Measurements from ENCODE around the gene RNASE13.

The RNASE13 gene

DNA sequence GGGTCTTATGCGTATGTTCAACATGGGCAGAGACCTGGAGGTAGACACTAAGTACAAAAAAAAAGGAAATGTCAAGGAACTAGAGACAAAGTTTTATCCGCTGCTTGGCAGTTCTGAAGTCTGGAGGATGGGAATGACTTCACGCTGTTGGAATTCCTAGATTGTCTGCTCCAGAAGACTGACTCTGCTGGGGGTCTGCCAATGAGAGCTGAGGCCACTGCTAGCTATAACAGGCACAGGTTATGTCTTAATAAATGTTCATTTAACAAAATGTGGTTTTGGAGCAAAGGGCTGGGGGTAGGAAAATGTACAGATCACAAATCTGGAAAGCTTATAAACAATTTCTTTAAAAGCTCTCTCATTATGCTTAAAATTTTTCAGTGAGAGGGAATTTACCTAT, 28.9 kb upstream of the RNASE13 start:
- no peak for DNase-seq

DNA sequence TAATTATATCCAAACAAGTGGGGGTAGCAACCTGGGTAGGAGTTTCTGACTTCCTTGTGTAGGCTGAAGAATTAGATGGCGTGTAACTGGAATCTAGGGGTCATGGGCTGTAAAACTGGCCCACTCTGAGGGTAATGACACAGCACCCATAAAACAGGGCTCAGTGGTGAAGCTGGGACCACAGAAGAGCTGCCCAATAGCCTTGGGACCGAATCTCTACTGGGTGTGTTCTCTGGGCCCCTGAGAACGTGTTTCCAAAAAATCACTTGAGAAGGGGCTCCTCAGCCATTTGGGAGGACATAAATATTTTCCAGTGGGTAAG, 26.7 kb upstream of the RNASE13 start:
- DNase-seq, result no peak

DNA sequence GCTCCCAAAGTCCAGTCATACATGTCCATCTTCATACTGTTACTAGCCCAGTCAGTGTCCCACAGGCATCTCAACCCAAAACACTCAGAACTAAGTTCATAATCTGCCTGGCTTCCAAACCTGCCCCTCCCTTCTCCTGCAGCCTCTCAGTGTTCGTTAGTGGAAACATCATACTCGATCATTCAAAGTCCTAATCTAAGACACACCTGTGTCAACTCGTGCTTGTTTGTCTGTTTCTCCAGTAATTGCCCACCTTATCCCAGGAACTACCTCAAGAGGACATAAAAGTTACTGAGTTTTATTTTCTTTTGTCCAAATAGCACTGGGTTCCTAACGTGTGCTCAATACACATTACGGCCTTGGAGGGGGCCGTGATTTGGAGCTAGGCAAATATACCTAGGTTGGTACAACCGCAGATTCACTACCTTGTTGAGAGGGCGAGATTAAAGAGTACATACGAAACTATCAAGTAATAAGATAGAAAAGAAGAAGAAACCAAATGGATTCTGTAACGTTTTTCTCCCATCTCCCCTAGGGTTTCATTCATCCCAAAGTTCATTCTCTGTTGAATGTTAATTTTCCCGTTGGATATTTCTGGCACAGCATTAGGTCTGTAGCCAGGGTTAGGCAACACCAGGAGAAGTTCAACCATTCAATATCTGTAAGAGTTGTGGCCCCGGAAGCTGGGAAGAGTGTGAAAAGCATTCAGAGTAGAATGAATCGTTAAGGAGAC, 26.2 kb upstream of the RNASE13 start:
- no peak for DNase-seq

DNA sequence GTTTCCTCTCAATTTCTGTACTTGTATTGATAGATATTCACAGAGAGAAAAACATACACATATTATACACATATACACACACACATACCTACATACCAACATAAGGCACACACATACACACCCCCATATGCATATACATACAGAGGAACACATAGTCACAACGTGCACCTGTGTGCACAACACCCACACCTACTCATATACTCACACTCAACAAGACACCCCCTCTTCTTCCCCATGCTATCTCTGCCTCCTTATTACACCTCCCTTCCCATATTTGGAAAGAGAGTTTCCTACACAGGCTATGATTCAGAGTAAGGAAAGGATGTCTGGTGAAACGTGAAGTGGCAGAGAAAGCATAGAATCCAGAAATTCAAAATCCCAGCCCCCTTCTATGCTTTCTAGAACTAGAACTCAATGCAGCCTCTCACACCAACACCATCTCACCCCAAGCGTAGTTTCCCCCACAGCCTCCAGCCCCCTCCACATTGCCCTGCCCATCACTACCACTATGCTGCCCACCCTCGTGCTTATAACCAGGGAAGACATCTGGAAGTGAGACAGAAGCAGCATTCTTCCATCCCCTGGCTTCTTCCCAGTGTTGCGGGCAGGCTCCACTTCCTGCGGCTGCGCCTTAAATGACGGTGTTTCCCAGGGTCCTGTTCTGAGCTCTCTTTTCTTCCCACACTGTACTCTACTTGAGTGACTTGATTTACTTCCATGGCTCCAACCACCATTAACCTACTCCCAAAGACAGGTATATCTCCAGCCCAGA, 25.4 kb upstream of the RNASE13 start:
- DNase-seq, result no peak

DNA sequence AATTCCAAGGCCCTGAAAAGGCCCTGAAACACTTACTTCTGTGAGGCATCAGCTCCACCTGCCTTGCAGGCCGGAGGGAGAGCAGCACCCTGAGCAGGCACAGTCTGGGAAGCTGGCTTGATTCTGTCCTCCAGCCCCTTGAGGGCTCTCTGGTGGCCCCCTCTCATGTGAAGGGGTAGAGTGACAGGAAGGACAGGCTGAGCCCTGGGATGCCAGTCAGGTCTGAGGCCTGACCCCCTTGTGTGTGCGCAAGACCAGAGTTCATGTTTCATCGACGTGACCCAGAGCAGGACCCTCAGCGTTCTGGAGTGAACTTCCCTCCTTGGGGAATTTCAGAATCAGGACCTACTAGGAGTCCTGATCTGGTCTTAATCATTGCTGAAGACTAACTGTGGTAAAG, 24.3 kb upstream of the RNASE13 start:
- no peak for DNase-seq

DNA sequence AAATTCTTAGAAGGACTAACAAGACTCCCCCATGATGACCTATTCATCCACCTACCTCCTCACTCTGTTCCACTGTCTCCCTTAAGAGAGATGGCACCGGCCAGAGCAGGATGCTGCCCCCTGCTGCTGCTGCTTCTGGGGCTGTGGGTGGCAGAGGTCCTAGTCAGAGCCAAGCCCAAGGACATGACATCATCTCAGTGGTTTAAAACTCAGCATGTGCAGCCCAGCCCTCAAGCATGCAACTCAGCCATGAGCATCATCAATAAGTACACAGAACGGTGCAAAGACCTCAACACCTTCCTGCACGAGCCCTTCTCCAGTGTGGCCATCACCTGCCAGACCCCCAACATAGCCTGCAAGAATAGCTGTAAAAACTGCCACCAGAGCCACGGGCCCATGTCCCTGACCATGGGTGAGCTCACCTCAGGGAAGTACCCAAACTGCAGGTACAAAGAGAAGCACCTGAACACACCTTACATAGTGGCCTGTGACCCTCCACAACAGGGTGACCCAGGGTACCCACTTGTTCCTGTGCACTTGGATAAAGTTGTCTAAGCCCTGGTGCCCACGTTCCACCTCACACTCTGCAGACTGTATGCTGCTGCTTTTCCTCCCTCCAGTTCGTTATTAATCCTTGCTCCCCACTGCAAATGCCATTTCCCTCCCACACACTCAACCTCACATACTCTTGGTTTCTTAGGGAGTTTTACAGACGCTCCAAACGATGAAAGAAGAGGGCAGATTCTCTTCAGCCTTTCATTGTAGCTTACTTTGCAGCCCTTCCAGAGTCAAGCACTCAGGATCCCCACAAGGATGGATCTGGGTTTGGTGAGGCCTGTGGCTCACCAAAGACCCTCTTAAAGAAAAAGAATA, 23.4 kb upstream of the RNASE13 start, which contains the start of gene RNASE8:
Gene RNASE8, plus strand, starts transcription at position 20 of the 873 bp plus-strand sequence. Its CDS starts 71 bp downstream, at position 91.
- no peak for DNase-seq

DNA sequence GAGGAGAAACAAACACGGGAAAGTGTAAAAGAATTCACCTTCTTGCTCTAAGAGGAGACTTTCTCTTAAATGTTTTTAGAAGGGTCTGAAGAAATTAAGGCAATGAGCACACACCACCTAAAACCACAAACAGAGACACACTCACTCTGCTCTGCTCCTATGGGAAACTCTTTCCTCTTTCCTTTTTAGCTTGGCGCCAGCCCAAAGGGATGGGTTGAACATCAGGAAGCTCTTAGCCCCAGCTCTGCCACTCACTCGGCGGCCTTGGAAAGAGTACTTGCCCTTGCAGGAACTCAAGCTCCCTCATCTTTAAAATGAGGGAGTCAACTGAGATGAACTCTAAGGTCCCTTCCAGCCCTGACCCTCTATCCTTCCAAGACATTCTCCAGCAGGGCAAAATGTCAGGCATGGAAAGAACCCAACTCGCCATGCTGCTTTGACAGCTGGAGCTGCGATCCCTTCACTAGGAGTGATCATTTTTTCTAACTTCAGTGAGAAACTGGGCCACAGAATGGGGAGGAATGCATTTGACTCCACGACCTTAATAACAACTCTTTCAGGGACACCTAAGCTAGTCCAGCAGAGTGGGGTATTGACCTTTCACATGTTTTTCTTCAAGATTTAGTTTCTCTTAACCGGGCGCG, 22.0 kb upstream of the RNASE13 start:
- DNase-seq, result no peak

DNA sequence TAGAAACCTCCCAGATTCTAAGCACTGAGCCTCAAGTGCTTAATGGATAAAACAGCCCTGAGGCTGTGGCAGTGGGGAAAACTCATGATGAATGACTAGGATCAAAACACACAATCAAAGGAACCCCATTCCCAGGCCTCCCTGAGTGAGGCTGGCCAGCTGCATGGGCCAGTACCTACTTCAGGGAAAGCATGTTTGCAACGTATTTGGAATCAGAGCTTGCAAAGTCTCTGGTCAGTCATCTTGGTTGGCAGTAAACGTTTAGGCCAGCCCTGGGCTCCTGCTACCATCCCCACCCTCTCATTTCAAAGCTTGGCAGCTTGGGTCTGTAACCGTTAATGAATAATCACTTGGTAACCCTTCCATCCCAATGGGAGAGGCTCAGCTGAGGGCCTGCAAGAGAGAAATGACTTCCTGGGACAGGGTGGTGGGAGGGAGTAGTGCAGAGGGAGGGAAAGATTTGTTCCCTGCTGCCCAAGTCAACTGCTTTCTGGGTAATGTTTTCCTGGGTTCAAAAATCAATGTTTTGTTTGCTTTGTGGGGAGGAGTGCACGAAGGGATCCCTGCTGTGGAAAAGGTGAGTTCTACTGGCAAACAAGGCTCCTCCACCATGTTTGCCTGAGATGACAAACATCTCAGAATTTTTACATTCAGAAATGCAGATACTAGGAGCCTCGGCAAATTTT, 21.0 kb upstream of the RNASE13 start:
- DNase-seq, result no peak

DNA sequence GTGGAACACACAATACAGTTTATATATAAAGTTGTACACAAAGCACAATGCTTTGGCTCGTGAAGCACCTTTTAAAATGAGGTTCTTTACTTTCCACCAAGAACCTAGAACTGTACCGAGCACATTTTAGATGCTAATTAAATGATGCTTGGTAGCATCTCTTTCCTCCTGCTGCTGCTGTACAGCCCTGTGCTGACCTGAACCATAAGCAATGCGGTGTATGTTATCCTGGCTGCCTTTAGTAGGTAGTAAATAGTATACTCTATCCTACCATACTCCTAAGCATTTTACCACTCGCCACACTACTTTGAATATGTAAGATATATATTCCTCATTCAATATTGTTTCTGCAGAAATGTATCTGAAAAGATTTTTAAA, 20.1 kb upstream of the RNASE13 start:
- no peak for DNase-seq

DNA sequence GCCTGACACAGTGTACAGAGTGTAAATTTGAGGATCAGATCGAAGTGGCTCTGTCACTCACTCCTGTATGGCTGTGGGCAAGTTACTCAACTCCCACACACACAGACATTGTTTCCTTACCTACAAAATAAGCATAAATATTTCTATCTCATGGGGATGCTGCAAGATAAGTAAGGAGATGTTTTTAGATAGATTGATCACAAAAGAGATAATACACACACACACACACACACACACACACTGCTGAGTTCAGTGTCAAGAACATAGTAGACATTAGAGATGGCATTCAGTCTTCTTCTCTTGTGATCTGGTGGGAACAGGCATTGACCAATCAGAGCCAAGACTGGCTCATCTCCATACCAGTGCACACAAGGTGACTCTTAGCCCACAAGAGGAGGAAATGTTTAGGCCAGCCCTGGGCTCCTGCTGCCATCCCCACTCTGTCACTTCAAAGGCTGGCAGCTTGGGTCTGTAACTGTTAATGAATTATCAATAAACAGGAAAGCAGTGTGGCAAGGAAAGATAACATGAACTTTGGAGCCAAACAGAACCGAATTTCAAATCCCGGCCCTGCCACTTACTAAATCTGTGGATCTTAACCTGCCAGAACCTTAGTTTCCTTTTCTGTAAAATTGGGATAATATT, 19.6 kb upstream of the RNASE13 start:
- DNase-seq, result no peak

DNA sequence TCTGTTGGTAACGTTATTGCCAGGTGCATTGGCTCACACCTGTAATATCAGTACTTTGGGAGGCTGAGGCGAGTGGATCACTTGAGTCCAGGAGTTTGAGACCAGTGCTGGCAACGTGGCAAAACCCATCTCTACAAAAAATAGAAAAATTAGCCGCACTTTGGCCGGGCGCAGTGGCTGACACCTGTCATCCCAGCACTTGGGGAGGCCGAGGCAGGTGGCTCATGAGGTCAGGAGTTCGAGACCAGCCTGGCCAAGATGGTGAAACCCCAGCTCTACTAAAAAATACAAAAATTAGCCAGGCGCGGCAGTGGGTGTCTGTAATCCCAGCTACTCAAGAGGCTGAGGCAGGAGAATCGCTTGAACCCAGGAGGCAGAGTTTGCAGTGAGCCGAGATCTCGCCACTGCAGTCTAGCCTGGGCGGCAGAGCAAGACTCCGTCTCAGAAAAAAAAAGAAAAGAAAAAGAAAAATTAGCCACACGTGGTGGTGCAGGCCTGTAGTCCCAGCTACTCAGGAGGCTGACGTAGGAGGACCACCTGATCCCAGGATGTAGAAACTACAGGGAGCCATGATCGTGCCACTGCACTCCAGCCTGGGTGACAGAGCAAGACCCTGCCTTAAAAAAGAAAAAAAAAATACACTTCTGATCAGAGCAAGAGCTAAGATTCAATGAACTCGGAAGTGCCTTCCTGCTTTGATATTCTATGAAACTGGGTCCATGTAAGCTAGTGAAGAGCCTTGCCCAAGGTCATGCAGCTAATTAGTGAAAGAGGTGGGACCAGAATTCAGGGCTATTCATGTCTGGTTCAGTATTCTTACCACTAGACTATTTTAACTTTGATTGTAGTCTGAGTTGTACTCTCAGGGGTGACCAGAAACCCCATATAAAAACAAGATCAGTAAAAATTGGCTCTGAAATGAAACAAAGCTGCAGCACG, 18.8 kb upstream of the RNASE13 start:
- DNase-seq, result no peak

DNA sequence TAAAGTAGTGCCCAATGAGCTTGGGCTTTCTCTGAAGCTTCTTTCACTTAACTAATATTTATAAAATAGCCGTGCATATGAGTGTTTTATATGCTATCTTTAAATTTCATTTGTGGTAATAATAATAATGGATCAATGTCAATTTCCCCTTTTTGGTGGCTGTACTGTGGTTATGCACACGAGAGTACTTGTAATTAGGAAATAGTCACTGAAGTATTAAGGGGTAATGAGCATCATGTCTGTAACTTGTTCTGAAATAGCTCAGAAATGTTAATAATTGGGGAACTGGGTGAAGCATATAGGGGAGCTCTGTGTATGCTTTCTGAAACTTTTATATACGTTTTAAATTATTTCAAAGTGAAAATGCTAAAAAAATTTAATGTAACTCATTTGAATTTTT, 16.0 kb upstream of the RNASE13 start:
- DNase-seq, result no peak

DNA sequence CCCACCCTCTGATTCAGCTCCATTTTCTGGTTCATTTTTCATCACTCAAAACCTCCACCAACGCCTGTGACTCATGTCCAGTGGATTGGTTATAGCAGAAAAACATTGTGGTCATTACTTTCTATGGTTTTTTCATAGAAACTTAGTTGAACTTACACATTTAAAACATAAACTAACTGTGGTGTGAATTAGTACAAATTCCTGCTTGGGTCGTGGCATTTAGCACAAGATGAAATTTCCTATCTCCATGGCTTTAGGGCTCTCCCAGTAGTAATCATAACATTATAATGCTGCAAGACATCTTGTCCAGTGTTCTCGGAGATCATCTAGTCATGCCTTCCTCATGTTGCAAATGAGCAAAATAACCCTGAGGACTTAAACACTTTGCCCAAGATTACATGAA, 14.7 kb upstream of the RNASE13 start:
- DNase-seq, result no peak

DNA sequence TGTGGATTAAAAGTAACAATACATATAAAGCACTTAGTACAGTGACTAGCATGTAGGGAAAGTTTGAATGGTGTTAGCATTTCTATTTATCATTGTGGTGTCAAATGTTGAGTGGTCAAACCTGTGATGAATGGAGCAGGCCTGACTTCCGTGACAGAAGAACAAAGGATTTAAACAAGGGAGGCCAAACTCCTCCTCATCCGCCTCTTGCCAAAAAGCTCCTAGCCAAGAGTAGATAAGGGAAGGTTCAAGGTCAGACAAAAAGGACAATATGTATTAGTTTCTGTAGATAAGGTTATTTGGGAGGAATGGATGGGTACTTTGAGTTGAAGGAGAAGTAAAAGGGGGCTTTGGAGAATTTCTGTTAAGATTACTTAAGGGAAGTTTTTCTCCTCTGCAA, 14.0 kb upstream of the RNASE13 start:
- DNase-seq, result no peak

DNA sequence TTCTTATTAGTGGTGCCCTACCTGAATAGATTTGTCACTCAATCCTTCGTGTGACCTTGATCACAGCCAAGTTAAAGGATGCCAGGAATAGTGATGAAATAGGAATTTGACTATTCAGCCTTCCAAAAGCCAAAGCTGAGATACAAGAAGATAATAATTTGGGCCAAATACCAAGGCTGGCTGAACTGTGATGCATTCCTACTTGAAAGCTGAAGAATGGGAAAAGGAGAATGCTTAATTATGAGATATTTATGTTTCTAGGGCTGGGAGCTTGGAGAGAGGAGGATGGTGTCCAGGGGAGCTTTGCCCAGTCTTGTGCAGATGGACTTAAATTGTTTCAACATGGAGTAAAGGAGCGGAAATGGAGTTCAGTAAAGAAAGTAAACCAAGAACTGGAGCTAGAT, 12.8 kb upstream of the RNASE13 start:
- DNase-seq, result no peak

DNA sequence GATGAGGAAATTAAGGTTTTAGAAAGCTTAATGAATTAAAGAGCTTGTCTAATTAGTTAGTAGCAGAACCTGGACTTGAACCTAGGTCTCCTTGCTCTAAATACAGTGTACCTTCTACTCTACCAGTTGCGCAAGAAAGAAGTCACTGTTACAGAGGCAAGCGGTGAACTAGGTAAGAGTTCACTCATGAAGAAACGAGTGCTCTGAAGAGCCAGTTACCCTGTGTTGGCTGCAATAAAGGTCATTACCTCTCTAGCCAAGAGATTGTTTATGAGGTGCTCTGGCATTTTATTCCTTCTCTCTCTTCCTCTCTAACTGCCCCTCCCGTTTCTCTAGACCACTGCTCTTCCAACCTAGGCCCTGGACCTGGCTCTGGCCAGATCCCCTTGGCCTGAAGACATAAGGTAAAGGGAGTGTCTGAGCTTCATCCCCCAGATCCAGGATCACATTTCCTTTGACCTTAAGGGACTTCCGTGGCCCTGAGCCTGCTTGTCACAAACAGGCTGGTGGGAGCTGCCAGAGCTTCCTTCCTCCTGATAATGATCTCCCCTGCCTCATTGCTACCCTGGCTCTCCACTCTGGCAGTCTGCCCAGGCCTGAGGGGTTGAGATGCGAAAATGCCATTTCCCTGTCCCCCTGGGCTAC, 9.5 kb upstream of the RNASE13 start:
- DNase-seq, result peak in 1 of 2 donors; percentile 87

DNA sequence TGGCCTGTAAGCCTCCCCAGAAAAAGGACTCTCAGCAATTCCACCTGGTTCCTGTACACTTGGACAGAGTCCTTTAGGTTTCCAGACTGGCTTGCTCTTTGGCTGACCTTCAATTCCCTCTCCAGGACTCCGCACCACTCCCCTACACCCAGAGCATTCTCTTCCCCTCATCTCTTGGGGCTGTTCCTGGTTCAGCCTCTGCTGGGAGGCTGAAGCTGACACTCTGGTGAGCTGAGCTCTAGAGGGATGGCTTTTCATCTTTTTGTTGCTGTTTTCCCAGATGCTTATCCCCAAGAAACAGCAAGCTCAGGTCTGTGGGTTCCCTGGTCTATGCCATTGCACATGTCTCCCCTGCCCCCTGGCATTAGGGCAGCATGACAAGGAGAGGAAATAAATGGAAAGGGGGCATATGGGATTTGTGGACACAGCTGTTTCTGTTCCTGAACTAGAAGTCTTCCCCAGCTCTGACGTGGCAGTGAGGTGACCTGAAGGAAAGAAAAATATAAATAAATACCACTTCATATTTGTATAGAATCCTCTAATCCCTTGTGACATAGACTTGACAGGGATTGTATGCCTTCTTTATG, 8.9 kb upstream of the RNASE13 start:
- no peak for DNase-seq

DNA sequence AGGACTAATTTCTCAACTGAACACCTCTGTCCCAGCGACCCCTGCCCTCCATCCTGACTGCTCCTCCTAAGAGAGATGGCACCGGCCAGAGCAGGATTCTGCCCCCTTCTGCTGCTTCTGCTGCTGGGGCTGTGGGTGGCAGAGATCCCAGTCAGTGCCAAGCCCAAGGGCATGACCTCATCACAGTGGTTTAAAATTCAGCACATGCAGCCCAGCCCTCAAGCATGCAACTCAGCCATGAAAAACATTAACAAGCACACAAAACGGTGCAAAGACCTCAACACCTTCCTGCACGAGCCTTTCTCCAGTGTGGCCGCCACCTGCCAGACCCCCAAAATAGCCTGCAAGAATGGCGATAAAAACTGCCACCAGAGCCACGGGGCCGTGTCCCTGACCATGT, 8.3 kb upstream of the RNASE13 start:
- no peak for DNase-seq

DNA sequence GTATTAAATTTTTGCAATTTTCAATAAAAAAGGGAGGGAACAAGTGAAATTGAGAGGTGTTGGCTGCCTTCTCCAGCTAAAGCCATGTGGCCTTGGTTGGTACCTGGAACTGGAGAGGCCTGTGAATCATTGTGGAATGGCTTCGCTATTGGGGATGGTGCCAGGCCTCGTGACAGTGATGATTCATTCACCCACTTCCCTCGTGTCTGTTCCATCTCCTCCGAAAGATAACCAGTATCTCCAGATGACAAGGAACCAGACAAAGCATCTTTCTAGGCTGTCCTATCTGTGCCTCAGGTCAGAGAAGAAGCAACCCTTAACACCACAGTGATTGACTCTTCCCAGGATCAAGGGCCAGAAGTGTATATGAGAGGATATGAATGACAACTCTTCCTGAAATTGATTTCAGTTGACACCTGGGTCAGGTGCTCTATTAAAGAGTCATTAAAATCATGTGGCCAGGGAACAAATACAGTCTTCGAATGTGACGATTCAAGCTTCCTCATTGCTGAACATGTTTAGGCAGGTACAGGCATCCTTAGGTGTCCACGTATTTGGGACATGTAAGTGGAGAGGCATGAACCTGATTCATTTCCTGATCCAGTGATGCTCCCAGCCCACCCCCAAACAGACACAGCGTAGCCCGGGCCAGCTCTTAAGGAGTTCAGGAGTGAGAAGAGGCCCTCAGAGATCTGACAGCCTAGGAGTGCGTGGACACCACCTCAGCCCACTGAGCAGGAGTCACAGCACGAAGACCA, 7.2 kb upstream of the RNASE13 start, which contains the start of gene RNASE7:
Gene RNASE7, plus strand, starts transcription at position 687 of the 758 bp plus-strand sequence. CDS start 631 bp downstream, outside the sequence.
- DNase-seq, result peak in 1 of 2 donors; percentile 70
